Activated CD8-positive, alpha-beta memory T cell treated with anti-CD3 and anti-CD28 coated beads, Interleukin-2, amount 50 U/mL, for 24 hours (primary cell): Measurements from ENCODE around the gene TUFT1.
"Not testable (repeated sequence)": the region's sequence is repeated elsewhere in the genome, so short reads cannot be mapped to it uniquely, and the experiment has no call there.

Experiments
- DNase-seq: peaks from one replicate; pipeline ENCODE4 v3.0.0-alpha.2; 2020; ENCODE audit errors: extremely low read depth

TUFT1 gene

GRCh38 chr1:151581451-151581850, 41.3 kb downstream of the TUFT1 start:
- no peak for DNase-seq

- DNase-seq, result no peak
Observed at GRCh38 chr1:151581921-151582320, 41.8 kb downstream of the TUFT1 start.

- no peak for DNase-seq
Observed at GRCh38 chr1:151583796-151584195, 43.7 kb downstream of the TUFT1 start.

GRCh38 chr1:151584278-151584677, 44.2 kb downstream of the TUFT1 start:
- DNase-seq, result no peak

- no peak for DNase-seq
Observed at GRCh38 chr1:151584780-151585179, 44.7 kb downstream of the TUFT1 start.

GRCh38 chr1:151585622-151586021, 45.5 kb downstream of the TUFT1 start:
- no peak for DNase-seq

GRCh38 chr1:151590961-151591360, 50.9 kb downstream of the TUFT1 start:
- no peak for DNase-seq

GRCh38 chr1:151593730-151594129, 53.6 kb downstream of the TUFT1 start:
- DNase-seq, result no peak

- DNase-seq, result peak; percentile 53
Observed at GRCh38 chr1:151594143-151594625, 54.1 kb downstream of the TUFT1 start.

GRCh38 chr1:151596166-151596953, 56.3 kb downstream of the TUFT1 start:
- no peak for DNase-seq

- not testable (repeated sequence) for DNase-seq
Observed at GRCh38 chr1:151602550-151602949, 62.4 kb downstream of the TUFT1 start.

GRCh38 chr1:151604291-151604690, 64.2 kb downstream of the TUFT1 start:
- no peak for DNase-seq

- no peak for DNase-seq
Observed at GRCh38 chr1:151606384-151606783, 66.3 kb downstream of the TUFT1 start.

GRCh38 chr1:151606857-151607256, 66.7 kb downstream of the TUFT1 start:
- no peak for DNase-seq

GRCh38 chr1:151610142-151610541, 70.0 kb downstream of the TUFT1 start:
- no peak for DNase-seq

- no peak for DNase-seq
Observed at GRCh38 chr1:151611288-151611790, 71.2 kb downstream of the TUFT1 start.

- peak; percentile 69 for DNase-seq
Observed at GRCh38 chr1:151611832-151612500, 71.9 kb downstream of the TUFT1 start, which contains the start of gene SNX27. SNX27 (plus strand) TSS chr1:151612050; CDS start chr1:151612202, 152 bp downstream.

- DNase-seq, result no peak
Observed at GRCh38 chr1:151612501-151613281, 72.6 kb downstream of the TUFT1 start.

GRCh38 chr1:151613282-151613780, 73.2 kb downstream of the TUFT1 start:
- no peak for DNase-seq

GRCh38 chr1:151615711-151616504, 75.8 kb downstream of the TUFT1 start:
- no peak for DNase-seq

GRCh38 chr1:151616505-151616849, 76.4 kb downstream of the TUFT1 start:
- no peak for DNase-seq
